GM12878 (cell line): Measurements from ENCODE around the gene ZBTB7B. TPM values are rescaled to one million over a fixed set of nuclear protein-coding genes. Genes with fewer than 3 reads are reported as not detected.

Experiments used
- BCLAF1 ChIP-seq: fragments of 450-650 bp; IDR thresholded peaks from 2 replicates; pipeline ENCODE4 v1.6.1; 2017; ENCODE audit warnings: antibody characterized with exemption, mild to moderate bottlenecking, moderate library complexity
- CEBPB ChIP-seq, 2 experiments: fragments of 150-350 bp in 1 of 2; IDR thresholded peaks; 2 replicates each; pipeline ENCODE4 v1.6.1; 2012 to 2014; ENCODE audit warnings: low read depth in 2 of 2, low read length in 2 of 2, borderline replicate concordance in 1 of 2, inconsistent platforms in 1 of 2
- IKZF2 ChIP-seq, 2 experiments: fragments of 450-650 bp; IDR thresholded peaks; 2 replicates each; pipeline ENCODE4 v1.6.1; 2017; ENCODE audit warnings: mild to moderate bottlenecking in 2 of 2, moderate library complexity in 2 of 2
- IRF4 ChIP-seq: IDR thresholded peaks from 2 replicates; pipeline ENCODE4 v1.6.1; 2011; ENCODE audit warnings: low read depth, low read length
- MXI1 ChIP-seq: fragments of 150-350 bp; IDR thresholded peaks from 2 replicates; pipeline ENCODE4 v1.6.1; 2011; ENCODE audit warnings: low read depth, mild to moderate bottlenecking, inconsistent platforms, low read length, improper control_type of control experiment
- MYB ChIP-seq: fragments of 150-350 bp; IDR thresholded peaks from 2 replicates; pipeline ENCODE4 v1.6.1; 2014; ENCODE audit warnings: mild to moderate bottlenecking, low read depth, low read length, borderline replicate concordance
- RB1 ChIP-seq: fragments of 450-650 bp; formaldehyde crosslinking; IDR thresholded peaks from 2 replicates; pipeline ENCODE4 v1.6.1; 2017; ENCODE audit warnings: mild to moderate bottlenecking, borderline replicate concordance
- ZNF217 ChIP-seq: fragments of 450-650 bp; IDR thresholded peaks from 2 replicates; pipeline ENCODE4 v1.6.1; 2017; ENCODE audit warnings: antibody characterized with exemption, mild to moderate bottlenecking
- ZNF274 ChIP-seq: IDR thresholded peaks from one replicate; pipeline ENCODE4 v1.8.0; 2011; ENCODE audit not compliant: insufficient read length, insufficient read depth
- ZNF384 ChIP-seq: IDR thresholded peaks from 2 replicates; pipeline ENCODE4 v1.6.1; 2012; ENCODE audit warnings: low read depth, mild to moderate bottlenecking, low read length, improper control_type of control experiment, borderline replicate concordance
- ZNF592 ChIP-seq: fragments of 450-650 bp; IDR thresholded peaks from 2 replicates; pipeline ENCODE4 v1.6.1; 2017; ENCODE audit warnings: mild to moderate bottlenecking, moderate library complexity
- polyA plus RNA-seq, 11 experiments: library from polyadenylated mRNA; depleted of rRNA in 4 of 11; unstranded in 6 of 11; stranded (reverse) in 5 of 11; fragments of >200 nt; fragmentation: Nextera tagmentation in 4 of 11; fragmentation: Illumina TruSeq in 1 of 11; extraction: Ambion mirVana in 4 of 11; extraction: Trizol in 1 of 11; gene quantifications; 1 replicate in 1 of 11; 2 replicates in 10 of 11; pipeline versions ENCODE4 v1.2.1 to v1.2.3, GENCODE V29; 2011 to 2016; ENCODE audit warnings: inconsistent platforms in 2 of 11, missing spikeins in 2 of 11, low read depth in 1 of 11
- total RNA-seq, 4 experiments: library from RNA; depleted of rRNA in 3 of 4; stranded (reverse); fragments of >200 nt in 3 of 4; fragmentation: Illumina TruSeq in 1 of 4; extraction: Trizol in 1 of 4; gene quantifications; 2 replicates each; pipeline versions ENCODE4 v1.2.1 to v1.2.3, GENCODE V29; 2013 to 2021
- TF ChIP-seq, protein P1 (sequence below): IDR thresholded peaks from 2 replicates; pipeline ENCODE4 v1.6.1; 2011; ENCODE audit warnings: mild to moderate bottlenecking, low read depth, low read length, moderate library complexity; ENCODE audit not compliant: insufficient replicate concordance
- TF ChIP-seq, protein P2 (sequence below): IDR thresholded peaks from 2 replicates; pipeline ENCODE4 v1.6.1; 2012; ENCODE audit warnings: low read length, inconsistent platforms
- TF ChIP-seq, protein P3 (sequence below): fragments of 450-650 bp; formaldehyde crosslinking; IDR thresholded peaks from 2 replicates; pipeline ENCODE4 v1.5.0; 2022; ENCODE audit warnings: mild to moderate bottlenecking, missing genetic modification characterization

The ZBTB7B gene
- total and polyA plus RNA-seq, 10 of the 15 experiments (the other 5 are each of a cell fraction or from before 2014, with no cell fraction given) = 0.11 to 44.9 (median 11.3) TPM

- TF ChIP-seq ZNF592 (peak; percentile 98), ZNF384 (no peak), MYB (no peak), CEBPB (IDR thresholded peaks at IDR 0.05; ENCODE audit: borderline replicate concordance in 1 of 2, low read depth in 2 of 2, low read length in 2 of 2) (no peak), BCLAF1 (no peak), IKZF2 (IDR thresholded peaks at IDR 0.05) (peak; percentile 70 to 77; a peak in 3 of 4 replicates), ZNF274 (no peak), ZNF217 (0 out of 2 replicates have a peak, but pooled peaks have one; percentile 62), MXI1 (peak; percentile 51; the same call in 1 of the 2 replicates), RB1 (peak; percentile 79; the same call in 1 of the 2 replicates), IRF4 (peak; percentile 28; the same call in 1 of the 2 replicates)
- TF ChIP-seq, protein P1, sequence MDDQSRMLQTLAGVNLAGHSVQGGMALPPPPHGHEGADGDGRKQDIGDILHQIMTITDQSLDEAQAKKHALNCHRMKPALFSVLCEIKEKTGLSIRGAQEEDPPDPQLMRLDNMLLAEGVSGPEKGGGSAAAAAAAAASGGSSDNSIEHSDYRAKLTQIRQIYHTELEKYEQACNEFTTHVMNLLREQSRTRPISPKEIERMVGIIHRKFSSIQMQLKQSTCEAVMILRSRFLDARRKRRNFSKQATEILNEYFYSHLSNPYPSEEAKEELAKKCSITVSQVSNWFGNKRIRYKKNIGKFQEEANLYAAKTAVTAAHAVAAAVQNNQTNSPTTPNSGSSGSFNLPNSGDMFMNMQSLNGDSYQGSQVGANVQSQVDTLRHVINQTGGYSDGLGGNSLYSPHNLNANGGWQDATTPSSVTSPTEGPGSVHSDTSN = peak; percentile 50
- TF ChIP-seq, protein P2, sequence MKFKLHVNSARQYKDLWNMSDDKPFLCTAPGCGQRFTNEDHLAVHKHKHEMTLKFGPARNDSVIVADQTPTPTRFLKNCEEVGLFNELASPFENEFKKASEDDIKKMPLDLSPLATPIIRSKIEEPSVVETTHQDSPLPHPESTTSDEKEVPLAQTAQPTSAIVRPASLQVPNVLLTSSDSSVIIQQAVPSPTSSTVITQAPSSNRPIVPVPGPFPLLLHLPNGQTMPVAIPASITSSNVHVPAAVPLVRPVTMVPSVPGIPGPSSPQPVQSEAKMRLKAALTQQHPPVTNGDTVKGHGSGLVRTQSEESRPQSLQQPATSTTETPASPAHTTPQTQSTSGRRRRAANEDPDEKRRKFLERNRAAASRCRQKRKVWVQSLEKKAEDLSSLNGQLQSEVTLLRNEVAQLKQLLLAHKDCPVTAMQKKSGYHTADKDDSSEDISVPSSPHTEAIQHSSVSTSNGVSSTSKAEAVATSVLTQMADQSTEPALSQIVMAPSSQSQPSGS = no peak
- TF ChIP-seq, protein P3, sequence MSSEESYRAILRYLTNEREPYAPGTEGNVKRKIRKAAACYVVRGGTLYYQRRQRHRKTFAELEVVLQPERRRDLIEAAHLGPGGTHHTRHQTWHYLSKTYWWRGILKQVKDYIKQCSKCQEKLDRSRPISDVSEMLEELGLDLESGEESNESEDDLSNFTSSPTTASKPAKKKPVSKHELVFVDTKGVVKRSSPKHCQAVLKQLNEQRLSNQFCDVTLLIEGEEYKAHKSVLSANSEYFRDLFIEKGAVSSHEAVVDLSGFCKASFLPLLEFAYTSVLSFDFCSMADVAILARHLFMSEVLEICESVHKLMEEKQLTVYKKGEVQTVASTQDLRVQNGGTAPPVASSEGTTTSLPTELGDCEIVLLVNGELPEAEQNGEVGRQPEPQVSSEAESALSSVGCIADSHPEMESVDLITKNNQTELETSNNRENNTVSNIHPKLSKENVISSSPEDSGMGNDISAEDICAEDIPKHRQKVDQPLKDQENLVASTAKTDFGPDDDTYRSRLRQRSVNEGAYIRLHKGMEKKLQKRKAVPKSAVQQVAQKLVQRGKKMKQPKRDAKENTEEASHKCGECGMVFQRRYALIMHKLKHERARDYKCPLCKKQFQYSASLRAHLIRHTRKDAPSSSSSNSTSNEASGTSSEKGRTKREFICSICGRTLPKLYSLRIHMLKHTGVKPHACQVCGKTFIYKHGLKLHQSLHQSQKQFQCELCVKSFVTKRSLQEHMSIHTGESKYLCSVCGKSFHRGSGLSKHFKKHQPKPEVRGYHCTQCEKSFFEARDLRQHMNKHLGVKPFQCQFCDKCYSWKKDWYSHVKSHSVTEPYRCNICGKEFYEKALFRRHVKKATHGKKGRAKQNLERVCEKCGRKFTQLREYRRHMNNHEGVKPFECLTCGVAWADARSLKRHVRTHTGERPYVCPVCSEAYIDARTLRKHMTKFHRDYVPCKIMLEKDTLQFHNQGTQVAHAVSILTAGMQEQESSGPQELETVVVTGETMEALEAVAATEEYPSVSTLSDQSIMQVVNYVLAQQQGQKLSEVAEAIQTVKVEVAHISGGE (CRISPR knock-in tag) = no peak
Observed at GRCh38 chr1:155017041-155017945, 14.7 kb downstream of the ZBTB7B start (continued).
